A673 (cell line): ENCODE measurements around the gene TGFBR1. TPM values are rescaled to one million over a fixed set of nuclear protein-coding genes. Genes with fewer than 3 reads are reported as not detected.

Source experiments
- BruUV-seq: library from RNA; stranded (reverse); fragments of 400-500 nt; replicated peaks from 2 replicates; lab custom pipeline; 2021; lab: Mats Ljungman, UMichigan
- CTCF ChIA-PET: fragments of 300-600 bp; sonication (Branson Sonifier 250); formaldehyde crosslinking; loops from one replicate; lab custom pipeline; 2022; ENCODE audit warnings: antibody characterized with exemption; lab: Charles Lee
- POLR2A ChIA-PET: fragments of 300-600 bp; sonication (Branson Sonifier 250); formaldehyde crosslinking; loops from one replicate; lab custom pipeline; 2022; ENCODE audit warnings: antibody characterized with exemption; ENCODE audit not compliant: low non-redundant PET; lab: Charles Lee
- DNase-seq: peaks from one replicate; pipeline ENCODE4 v3.0.0-alpha.2; 2015; ENCODE audit warnings: low spot score
- H3K27ac ChIP-seq: fragments of 200-600 bp; sonication (generic); 2 replicates; pipeline ENCODE4 v1.5.1; 2016; ENCODE audit warnings: mixed run types, low read depth, mild to moderate bottlenecking, mixed read lengths, antibody characterized with exemption, low read length; ENCODE audit not compliant: poor library complexity, severe bottlenecking
- H3K27me3 ChIP-seq: fragments of 200-600 bp; sonication (generic); replicated peaks from 2 replicates; pipeline ENCODE4 v1.6.1; 2017; ENCODE audit warnings: mixed run types, low read depth, mild to moderate bottlenecking, mixed read lengths, antibody characterized with exemption, low read length; ENCODE audit not compliant: insufficient read depth, poor library complexity
- H3K36me3 ChIP-seq: fragments of 200-600 bp; sonication (generic); 2 replicates; pipeline ENCODE4 v1.6.1; 2016; ENCODE audit warnings: mixed run types, mild to moderate bottlenecking, mixed read lengths, antibody characterized with exemption, low read length; ENCODE audit not compliant: insufficient read depth, poor library complexity, severe bottlenecking
- H3K4me1 ChIP-seq: fragments of 200-600 bp; sonication (generic); 2 replicates; pipeline ENCODE4 v1.6.1; 2017; ENCODE audit warnings: mixed run types, mild to moderate bottlenecking, mixed read lengths, antibody characterized with exemption, low read length; ENCODE audit not compliant: insufficient read depth, poor library complexity, severe bottlenecking
- H3K4me3 ChIP-seq: fragments of 200-600 bp; sonication (generic); 2 replicates; pipeline ENCODE4 v1.5.1; 2016; ENCODE audit warnings: low read depth, mixed run types, mild to moderate bottlenecking, mixed read lengths, low read length; ENCODE audit not compliant: poor library complexity, severe bottlenecking
- H3K9me3 ChIP-seq: fragments of 200-600 bp; sonication (generic); 2 replicates; pipeline ENCODE4 v1.6.1; 2016; ENCODE audit warnings: mixed run types, low read depth, mild to moderate bottlenecking, mixed read lengths, antibody characterized with exemption, low read length; ENCODE audit not compliant: poor library complexity, severe bottlenecking
- CTCF ChIP-seq: fragments of 300-800, 200-600 bp; sonication (generic); conservative IDR thresholded peaks from 2 replicates; pipeline ENCODE4 v1.5.1; 2017; ENCODE audit warnings: low read depth, mild to moderate bottlenecking, antibody characterized with exemption, low read length, moderate library complexity, mixed read lengths
- EZH2 ChIP-seq: fragments of 200-600 bp; sonication (generic); IDR thresholded peaks from 2 replicates; pipeline ENCODE4 v1.6.1; 2017; ENCODE audit warnings: borderline replicate concordance, low read depth, mild to moderate bottlenecking, mixed read lengths, antibody characterized with exemption, low read length; ENCODE audit not compliant: poor library complexity, severe bottlenecking
- intact Hi-C: fragments of 100-400 bp; cut with micrococcal nuclease; formaldehyde crosslinking; loops from one replicate; pipeline ENCODE4 v1.10.0; 2022; ENCODE audit not compliant: unreplicated experiment
- total RNA-seq: library from RNA; stranded (reverse); gene quantifications from 2 replicates; pipeline ENCODE4 v1.2.3, GENCODE V29; 2021

The TGFBR1 gene
- total RNA-seq, 1 experiment from 2014 or later = 3.5 TPM

GRCh38 chr9:99134893-99135341 lies 30.0 kb downstream of the TGFBR1 start:
- Histone ChIP-seq H3K4me3 (no peak overlapping the region), H3K4me1 (no peaks in the 10 kb centered on the region), H3K9me3 (no peaks in the 10 kb centered on the region), H3K27me3 (no peaks in the 10 kb centered on the region), H3K36me3 (no peaks in the 10 kb centered on the region), H3K27ac (no peak overlapping the region)
- intact Hi-C loops = no loop called here
- CTCF ChIA-PET = no interaction called here
- POLR2A ChIA-PET = no interaction called here
- no peak for TF ChIP-seq EZH2
- no peak for TF ChIP-seq CTCF
- no peak for DNase-seq
- no TSS peak for BruUV-seq

- POLR2A ChIA-PET = no interaction called here
Observed at GRCh38 chr9:99135456-99135855, 30.5 kb downstream of the TGFBR1 start.

GRCh38 chr9:99137225-99137624 lies 32.3 kb downstream of the TGFBR1 start:
- Histone ChIP-seq H3K9me3 (no peaks in the 10 kb centered on the region), H3K4me1 (no peaks in the 10 kb centered on the region), H3K36me3 (no peaks in the 10 kb centered on the region), H3K27me3 (no peaks in the 10 kb centered on the region), H3K27ac (no peak overlapping the region), H3K4me3 (no peak overlapping the region)
- TF ChIP-seq EZH2 = no peak
- TF ChIP-seq CTCF = no peak
- BruUV-seq = no TSS peak
- ChIA-PET POLR2A (no interaction called here), CTCF (no interaction called here)
- DNase-seq = no peak
- intact Hi-C loops = no loop called here

More at GRCh38 chr9:99135456-99135855, 30.5 kb downstream of the TGFBR1 start:
- no peak for DNase-seq
- Histone ChIP-seq H3K9me3 (no peaks in the 10 kb centered on the region), H3K4me3 (no peak overlapping the region), H3K27me3 (no peaks in the 10 kb centered on the region), H3K36me3 (no peaks in the 10 kb centered on the region), H3K4me1 (no peaks in the 10 kb centered on the region), H3K27ac (no peak overlapping the region)
- no peak for TF ChIP-seq EZH2
- no peak for TF ChIP-seq CTCF
- no TSS peak for BruUV-seq
- intact Hi-C loops = no loop called here
- CTCF ChIA-PET = no interaction called here
